GM23338 (cell line): ENCODE measurements around the gene STAT4. TPM values are rescaled to one million over a fixed set of nuclear protein-coding genes. Genes with fewer than 3 reads are reported as not detected.

ENCODE experiments used
- ATAC-seq: fragments of 200-7000 bp; cut with Tn5 transposase; 3 replicates; pipeline ENCODE4 v1.9.1; 2020
- DNase-seq: peaks from one replicate; pipeline ENCODE4 v3.0.0-alpha.2; 2015; ENCODE audit warnings: low spot score
- H2AFZ ChIP-seq: fragments of 200-600 bp; sonication (generic); 2 replicates; pipeline ENCODE4 v1.8.0; 2016; ENCODE audit warnings: antibody characterized with exemption, mild to moderate bottlenecking, moderate library complexity
- H3F3A ChIP-seq: fragments of 200-600 bp; sonication (generic); replicated peaks from 2 replicates; pipeline ENCODE4 v1.8.0; 2017; ENCODE audit warnings: antibody characterized with exemption, mixed run types, low read depth
- H3K27ac ChIP-seq: fragments of 200-600 bp; sonication (generic); 2 replicates; pipeline ENCODE4 v1.6.1; 2016; ENCODE audit warnings: low read depth
- H3K27me3 ChIP-seq: fragments of 200-600 bp; sonication (generic); 2 replicates; pipeline ENCODE4 v1.8.0; 2016; ENCODE audit warnings: mild to moderate bottlenecking, mixed run types, moderate library complexity; ENCODE audit not compliant: insufficient read depth
- H3K36me3 ChIP-seq: fragments of 200-600 bp; sonication (generic); 2 replicates; pipeline ENCODE4 v1.8.0; 2016; ENCODE audit warnings: mild to moderate bottlenecking; ENCODE audit not compliant: insufficient read depth
- H3K4me1 ChIP-seq: fragments of 200-600 bp; sonication (generic); 2 replicates; pipeline ENCODE4 v1.8.0; 2016; ENCODE audit warnings: mild to moderate bottlenecking, moderate library complexity; ENCODE audit not compliant: insufficient read depth
- H3K4me2 ChIP-seq: fragments of 200-600 bp; sonication (generic); 2 replicates; pipeline ENCODE4 v1.7.1; 2017; ENCODE audit warnings: mixed run types
- H3K4me3 ChIP-seq: fragments of 200-600 bp; sonication (generic); 2 replicates; pipeline ENCODE4 v1.6.1; 2016; ENCODE audit warnings: mixed run types
- H3K79me2 ChIP-seq: fragments of 200-600 bp; sonication (generic); replicated peaks from 2 replicates; pipeline ENCODE4 v1.8.0; 2017; ENCODE audit warnings: mild to moderate bottlenecking; ENCODE audit not compliant: insufficient read depth
- H3K9me2 ChIP-seq: fragments of 200-600 bp; sonication (generic); 2 replicates; pipeline ENCODE4 v1.8.0; 2017; ENCODE audit not compliant: insufficient read depth
- H4K20me1 ChIP-seq: fragments of 200-600 bp; sonication (generic); replicated peaks from 2 replicates; pipeline ENCODE4 v1.8.0; 2017; ENCODE audit warnings: mild to moderate bottlenecking; ENCODE audit not compliant: insufficient read depth
- H3K27ac Mint-ChIP-seq: 2 replicates; pipeline ENCODE4 v1.8.0; 2020; ENCODE audit warnings: inconsistent platforms, mild to moderate bottlenecking, moderate library complexity, mixed read lengths
- H3K27me3 Mint-ChIP-seq: 3 replicates; pipeline ENCODE4 v1.8.0; 2022; ENCODE audit warnings: low read depth, mild to moderate bottlenecking, moderate library complexity, mixed read lengths, inconsistent platforms; ENCODE audit not compliant: insufficient read depth, poor library complexity
- H3K36me3 Mint-ChIP-seq: 3 replicates; pipeline ENCODE4 v1.8.0; 2021; ENCODE audit warnings: low read depth, mild to moderate bottlenecking, inconsistent platforms, moderate library complexity, mixed read lengths
- H3K4me1 Mint-ChIP-seq: 3 replicates; pipeline ENCODE4 v1.8.0; 2020; ENCODE audit warnings: mild to moderate bottlenecking, inconsistent platforms, mixed read lengths
- H3K4me3 Mint-ChIP-seq: 3 replicates; pipeline ENCODE4 v1.8.0; 2021; ENCODE audit warnings: moderate library complexity, mild to moderate bottlenecking, inconsistent platforms, mixed read lengths
- H3K9me3 Mint-ChIP-seq: 3 replicates; pipeline ENCODE4 v1.8.0; 2020; ENCODE audit warnings: moderate library complexity, mild to moderate bottlenecking, inconsistent platforms, mixed read lengths
- CREB1 ChIP-seq: fragments of 250-450 bp; sonication (Bioruptor Pico); IDR thresholded peaks from 2 replicates; pipeline ENCODE4 v1.5.0; 2020; ENCODE audit warnings: low read depth, mild to moderate bottlenecking, moderate library complexity
- EZH2 ChIP-seq: fragments of 200-600 bp; sonication (generic); IDR thresholded peaks from one replicate; pipeline ENCODE4 v1.8.0; 2017; ENCODE audit warnings: antibody characterized with exemption, mild to moderate bottlenecking, low read depth; ENCODE audit not compliant: unreplicated experiment
- JUNB ChIP-seq: IDR thresholded peaks from one replicate; pipeline ENCODE4 v1.6.1; 2016; ENCODE audit warnings: antibody characterized with exemption; ENCODE audit not compliant: unreplicated experiment
- NANOG ChIP-seq: IDR thresholded peaks from 2 replicates; pipeline ENCODE4 v1.6.1; 2016; ENCODE audit warnings: antibody characterized with exemption, borderline replicate concordance
- POLR2AphosphoS5 ChIP-seq: IDR thresholded peaks from 2 replicates; pipeline ENCODE4 v1.6.1; 2016; ENCODE audit warnings: antibody characterized with exemption, low read depth
- STAT1 ChIP-seq: IDR thresholded peaks from one replicate; pipeline ENCODE4 v1.6.1; 2016; ENCODE audit warnings: antibody characterized with exemption; ENCODE audit not compliant: unreplicated experiment
- ZNF114 ChIP-seq: fragments of 250-450 bp; sonication (Bioruptor Pico); IDR thresholded peaks from 2 replicates; pipeline ENCODE4 v1.5.0; 2020; ENCODE audit warnings: mild to moderate bottlenecking, moderate library complexity
- ZNF331 ChIP-seq: fragments of 250-450 bp; sonication (Bioruptor Pico); IDR thresholded peaks from 2 replicates; pipeline ENCODE4 v1.5.0; 2020; ENCODE audit warnings: low read depth, mild to moderate bottlenecking, moderate library complexity
- polyA plus RNA-seq: library from polyadenylated mRNA; unstranded; fragments of >200 nt; fragmentation: Nextera tagmentation; extraction: Ambion mirVana; gene quantifications from 2 replicates; pipeline ENCODE4 v1.2.1, GENCODE V29; 2016
- total RNA-seq: library from RNA; depleted of rRNA; stranded (reverse); fragments of >200 nt; shearing (Covaris generic); gene quantifications from 2 replicates; pipeline ENCODE4 v1.2.3, GENCODE V29; 2014
- TF ChIP-seq, protein P1 (sequence below), 2 experiments: fragments of 200-600 bp in 1 of 2; sonication (generic) in 1 of 2; conservative IDR thresholded peaks; 2 replicates each; pipeline versions ENCODE4 v1.5.1 to v1.6.1; 2016 to 2017; ENCODE audit warnings: antibody characterized with exemption in 2 of 2, low read depth in 2 of 2, mild to moderate bottlenecking in 2 of 2, moderate library complexity in 1 of 2
- TF ChIP-seq, protein P2 (sequence below): IDR thresholded peaks from 2 replicates; pipeline ENCODE4 v1.6.1; 2016; ENCODE audit warnings: antibody characterized with exemption
- TF ChIP-seq, protein P3 (sequence below): fragments of 250-450 bp; sonication (Bioruptor Pico); IDR thresholded peaks from 2 replicates; pipeline ENCODE4 v1.5.0; 2020; ENCODE audit warnings: mild to moderate bottlenecking, moderate library complexity

The STAT4 gene
- total and polyA plus RNA-seq, 2 experiments from 2014 or later, result 0.52 to 0.86 TPM

DNA sequence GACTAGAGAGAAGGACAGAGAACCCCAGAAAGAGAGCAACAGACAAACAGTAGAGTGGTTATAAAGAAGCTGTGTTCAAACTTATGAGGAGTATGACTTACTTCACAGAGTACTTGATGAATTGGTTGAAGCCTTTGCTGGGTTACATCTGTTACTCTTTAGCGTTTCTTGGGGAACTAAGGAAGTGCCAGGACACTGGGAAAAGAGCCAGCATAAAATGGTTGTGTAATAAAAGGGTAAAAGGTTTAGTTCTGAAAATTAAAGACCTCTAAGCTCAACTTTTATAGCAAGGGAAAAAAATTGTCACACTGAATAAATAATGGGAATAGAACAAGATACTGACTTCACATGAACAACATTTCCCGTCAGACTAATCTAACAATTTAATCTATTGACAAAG, 17.0 kb upstream of the STAT4 start (continued):
- TF ChIP-seq, protein P1, sequence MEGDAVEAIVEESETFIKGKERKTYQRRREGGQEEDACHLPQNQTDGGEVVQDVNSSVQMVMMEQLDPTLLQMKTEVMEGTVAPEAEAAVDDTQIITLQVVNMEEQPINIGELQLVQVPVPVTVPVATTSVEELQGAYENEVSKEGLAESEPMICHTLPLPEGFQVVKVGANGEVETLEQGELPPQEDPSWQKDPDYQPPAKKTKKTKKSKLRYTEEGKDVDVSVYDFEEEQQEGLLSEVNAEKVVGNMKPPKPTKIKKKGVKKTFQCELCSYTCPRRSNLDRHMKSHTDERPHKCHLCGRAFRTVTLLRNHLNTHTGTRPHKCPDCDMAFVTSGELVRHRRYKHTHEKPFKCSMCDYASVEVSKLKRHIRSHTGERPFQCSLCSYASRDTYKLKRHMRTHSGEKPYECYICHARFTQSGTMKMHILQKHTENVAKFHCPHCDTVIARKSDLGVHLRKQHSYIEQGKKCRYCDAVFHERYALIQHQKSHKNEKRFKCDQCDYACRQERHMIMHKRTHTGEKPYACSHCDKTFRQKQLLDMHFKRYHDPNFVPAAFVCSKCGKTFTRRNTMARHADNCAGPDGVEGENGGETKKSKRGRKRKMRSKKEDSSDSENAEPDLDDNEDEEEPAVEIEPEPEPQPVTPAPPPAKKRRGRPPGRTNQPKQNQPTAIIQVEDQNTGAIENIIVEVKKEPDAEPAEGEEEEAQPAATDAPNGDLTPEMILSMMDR (conservative IDR thresholded peaks at IDR 0.05; ENCODE audit: low read depth in 2 of 2), result no peak
- no peak for TF ChIP-seq POLR2AphosphoS5
- TF ChIP-seq JUNB, result no peak
- TF ChIP-seq, protein P2, sequence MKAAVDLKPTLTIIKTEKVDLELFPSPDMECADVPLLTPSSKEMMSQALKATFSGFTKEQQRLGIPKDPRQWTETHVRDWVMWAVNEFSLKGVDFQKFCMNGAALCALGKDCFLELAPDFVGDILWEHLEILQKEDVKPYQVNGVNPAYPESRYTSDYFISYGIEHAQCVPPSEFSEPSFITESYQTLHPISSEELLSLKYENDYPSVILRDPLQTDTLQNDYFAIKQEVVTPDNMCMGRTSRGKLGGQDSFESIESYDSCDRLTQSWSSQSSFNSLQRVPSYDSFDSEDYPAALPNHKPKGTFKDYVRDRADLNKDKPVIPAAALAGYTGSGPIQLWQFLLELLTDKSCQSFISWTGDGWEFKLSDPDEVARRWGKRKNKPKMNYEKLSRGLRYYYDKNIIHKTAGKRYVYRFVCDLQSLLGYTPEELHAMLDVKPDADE, result no peak
- no peak for TF ChIP-seq EZH2
- no peak for TF ChIP-seq CREB1 (CRISPR knock-in tag)
- TF ChIP-seq ZNF331 (CRISPR knock-in tag), result no peak
- no peak for TF ChIP-seq NANOG

DNA sequence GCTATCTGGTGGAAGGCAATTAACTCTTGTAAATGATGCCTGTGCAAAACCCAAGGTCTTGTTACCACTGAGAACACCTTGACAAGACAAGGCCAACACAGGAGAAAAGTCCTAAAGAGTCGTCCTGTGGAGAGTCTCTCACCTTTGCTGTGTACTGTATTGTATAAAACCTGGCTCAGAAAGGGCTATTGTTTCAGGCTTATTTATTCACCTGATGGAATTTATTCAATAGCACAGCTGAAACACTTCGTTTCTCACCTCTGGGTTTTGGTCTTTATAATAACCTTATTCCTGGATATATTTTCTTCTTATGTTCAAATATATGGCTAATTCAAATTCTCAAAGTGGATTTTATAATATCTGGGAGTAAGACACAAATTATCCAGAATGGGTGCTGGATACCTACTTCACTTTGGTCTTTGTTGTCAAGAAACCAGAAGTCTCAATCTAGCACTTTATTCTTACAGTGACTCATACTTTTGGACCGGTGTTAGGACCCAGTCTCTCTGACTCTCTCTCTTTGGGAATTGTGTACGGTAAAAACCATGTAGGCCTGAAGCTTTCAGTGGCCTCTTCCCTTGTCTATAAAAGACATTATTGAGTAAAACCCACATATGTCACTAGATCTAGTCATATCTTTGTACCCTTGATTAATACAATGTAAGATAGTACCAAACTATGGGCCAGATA, 16.1 kb upstream of the STAT4 start:
- Histone ChIP-seq H2AFZ (no peak overlapping the region), H4K20me1 (no peaks in the 10 kb centered on the region), H3K9me2 (no peaks in the 10 kb centered on the region), H3K4me2 (no peak overlapping the region), H3K36me3 (no peaks in the 10 kb centered on the region), H3K4me1 (no peaks in the 10 kb centered on the region), H3K4me3 (no peak overlapping the region), H3K27me3 (no peaks in the 10 kb centered on the region), H3F3A (no peaks in the 10 kb centered on the region), H3K79me2 (no peaks in the 10 kb centered on the region), H3K27ac (no peak overlapping the region)
- H3K27ac Mint-ChIP-seq, result no peak overlapping the region
- no peak for ATAC-seq
- no peaks in the 10 kb centered on the region for H3K27me3 Mint-ChIP-seq
- no peaks in the 10 kb centered on the region for H3K36me3 Mint-ChIP-seq
- no peaks in the 10 kb centered on the region for H3K9me3 Mint-ChIP-seq
- H3K4me1 Mint-ChIP-seq, result peaks cover 4% of the 10 kb centered on the region; the same call in 2 of the 3 replicates
- H3K4me3 Mint-ChIP-seq, result no peak overlapping the region
- no peak for DNase-seq
- no peak for TF ChIP-seq STAT1
- no peak for TF ChIP-seq POLR2AphosphoS5
- no peak for TF ChIP-seq ZNF114 (CRISPR knock-in tag)
- no peak for TF ChIP-seq NANOG
- no peak for TF ChIP-seq EZH2
- TF ChIP-seq CREB1 (CRISPR knock-in tag), result no peak
- TF ChIP-seq, protein P2, result no peak
- TF ChIP-seq, protein P1 (conservative IDR thresholded peaks at IDR 0.05; ENCODE audit: low read depth in 2 of 2), result no peak
- no peak for TF ChIP-seq ZNF331 (CRISPR knock-in tag)
- TF ChIP-seq, protein P3, sequence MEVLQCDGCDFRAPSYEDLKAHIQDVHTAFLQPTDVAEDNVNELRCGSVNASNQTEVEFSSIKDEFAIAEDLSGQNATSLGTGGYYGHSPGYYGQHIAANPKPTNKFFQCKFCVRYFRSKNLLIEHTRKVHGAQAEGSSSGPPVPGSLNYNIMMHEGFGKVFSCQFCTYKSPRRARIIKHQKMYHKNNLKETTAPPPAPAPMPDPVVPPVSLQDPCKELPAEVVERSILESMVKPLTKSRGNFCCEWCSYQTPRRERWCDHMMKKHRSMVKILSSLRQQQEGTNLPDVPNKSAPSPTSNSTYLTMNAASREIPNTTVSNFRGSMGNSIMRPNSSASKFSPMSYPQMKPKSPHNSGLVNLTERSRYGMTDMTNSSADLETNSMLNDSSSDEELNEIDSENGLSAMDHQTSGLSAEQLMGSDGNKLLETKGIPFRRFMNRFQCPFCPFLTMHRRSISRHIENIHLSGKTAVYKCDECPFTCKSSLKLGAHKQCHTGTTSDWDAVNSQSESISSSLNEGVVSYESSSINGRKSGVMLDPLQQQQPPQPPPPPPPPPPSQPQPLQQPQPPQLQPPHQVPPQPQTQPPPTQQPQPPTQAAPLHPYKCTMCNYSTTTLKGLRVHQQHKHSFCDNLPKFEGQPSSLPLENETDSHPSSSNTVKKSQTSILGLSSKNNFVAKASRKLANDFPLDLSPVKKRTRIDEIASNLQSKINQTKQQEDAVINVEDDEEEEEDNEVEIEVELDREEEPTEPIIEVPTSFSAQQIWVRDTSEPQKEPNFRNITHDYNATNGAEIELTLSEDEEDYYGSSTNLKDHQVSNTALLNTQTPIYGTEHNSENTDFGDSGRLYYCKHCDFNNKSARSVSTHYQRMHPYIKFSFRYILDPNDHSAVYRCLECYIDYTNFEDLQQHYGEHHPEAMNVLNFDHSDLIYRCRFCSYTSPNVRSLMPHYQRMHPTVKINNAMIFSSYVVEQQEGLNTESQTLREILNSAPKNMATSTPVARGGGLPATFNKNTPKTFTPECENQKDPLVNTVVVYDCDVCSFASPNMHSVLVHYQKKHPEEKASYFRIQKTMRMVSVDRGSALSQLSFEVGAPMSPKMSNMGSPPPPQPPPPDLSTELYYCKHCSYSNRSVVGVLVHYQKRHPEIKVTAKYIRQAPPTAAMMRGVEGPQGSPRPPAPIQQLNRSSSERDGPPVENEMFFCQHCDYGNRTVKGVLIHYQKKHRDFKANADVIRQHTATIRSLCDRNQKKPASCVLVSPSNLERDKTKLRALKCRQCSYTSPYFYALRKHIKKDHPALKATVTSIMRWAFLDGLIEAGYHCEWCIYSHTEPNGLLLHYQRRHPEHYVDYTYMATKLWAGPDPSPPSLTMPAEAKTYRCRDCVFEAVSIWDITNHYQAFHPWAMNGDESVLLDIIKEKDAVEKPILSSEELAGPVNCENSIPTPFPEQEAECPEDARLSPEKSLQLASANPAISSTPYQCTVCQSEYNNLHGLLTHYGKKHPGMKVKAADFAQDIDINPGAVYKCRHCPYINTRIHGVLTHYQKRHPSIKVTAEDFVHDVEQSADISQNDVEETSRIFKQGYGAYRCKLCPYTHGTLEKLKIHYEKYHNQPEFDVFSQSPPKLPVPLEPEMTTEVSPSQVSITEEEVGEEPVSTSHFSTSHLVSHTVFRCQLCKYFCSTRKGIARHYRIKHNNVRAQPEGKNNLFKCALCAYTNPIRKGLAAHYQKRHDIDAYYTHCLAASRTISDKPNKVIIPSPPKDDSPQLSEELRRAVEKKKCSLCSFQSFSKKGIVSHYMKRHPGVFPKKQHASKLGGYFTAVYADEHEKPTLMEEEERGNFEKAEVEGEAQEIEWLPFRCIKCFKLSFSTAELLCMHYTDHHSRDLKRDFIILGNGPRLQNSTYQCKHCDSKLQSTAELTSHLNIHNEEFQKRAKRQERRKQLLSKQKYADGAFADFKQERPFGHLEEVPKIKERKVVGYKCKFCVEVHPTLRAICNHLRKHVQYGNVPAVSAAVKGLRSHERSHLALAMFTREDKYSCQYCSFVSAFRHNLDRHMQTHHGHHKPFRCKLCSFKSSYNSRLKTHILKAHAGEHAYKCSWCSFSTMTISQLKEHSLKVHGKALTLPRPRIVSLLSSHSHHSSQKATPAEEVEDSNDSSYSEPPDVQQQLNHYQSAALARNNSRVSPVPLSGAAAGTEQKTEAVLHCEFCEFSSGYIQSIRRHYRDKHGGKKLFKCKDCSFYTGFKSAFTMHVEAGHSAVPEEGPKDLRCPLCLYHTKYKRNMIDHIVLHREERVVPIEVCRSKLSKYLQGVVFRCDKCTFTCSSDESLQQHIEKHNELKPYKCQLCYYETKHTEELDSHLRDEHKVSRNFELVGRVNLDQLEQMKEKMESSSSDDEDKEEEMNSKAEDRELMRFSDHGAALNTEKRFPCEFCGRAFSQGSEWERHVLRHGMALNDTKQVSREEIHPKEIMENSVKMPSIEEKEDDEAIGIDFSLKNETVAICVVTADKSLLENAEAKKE, result no peak
